K562 (cell line): Measurements from ENCODE around the gene DCLK1. TPM values are rescaled to one million over a fixed set of nuclear protein-coding genes. Genes with fewer than 3 reads are reported as not detected.

Experiments used
- ATAC-seq: fragments of 200-7000 bp; cut with Tn5 transposase; 3 replicates; pipeline ENCODE4 v1.9.1; 2020; ENCODE audit warnings: moderate library complexity
- BruUV-seq: library from RNA; stranded (reverse); fragments of 400-500 nt; replicated peaks from 2 replicates; lab custom pipeline; 2021; lab: Mats Ljungman, UMichigan
- CTCF ChIA-PET: fragments of 300-600 bp; formaldehyde crosslinking; extraction: SDS; loops from one replicate; lab custom pipeline; 2021; ENCODE audit warnings: low intra/inter-chr PET ratio; lab: Yijun Ruan, JAX
- POLR2A ChIA-PET: fragments of 300-600, 350-650 bp; sonication (Branson Sonifier 250); formaldehyde crosslinking; extraction: SDS; loops from one replicate; lab custom pipeline; 2021; ENCODE audit warnings: antibody characterized with exemption, inconsistent platforms; lab: Yijun Ruan, JAX
- DNase-seq, 4 experiments: peaks; one replicate each; pipeline versions ENCODE4 v3.0.0 to v3.0.0-alpha.2; 2011 to 2018; ENCODE audit warnings: low spot score in 3 of 4, mixed read lengths in 3 of 4; ENCODE audit errors: extremely low read depth in 1 of 4
- FAIRE-seq: peaks from 2 replicates; lab custom pipeline; 2011; peaks lifted over from hg19 to GRCh38; lab: Jason Lieb, UNC
- H2AFZ ChIP-seq: 2 replicates; pipeline ENCODE4 v1.6.0; 2011; ENCODE audit warnings: low read depth, low read length, control low read depth, inconsistent platforms
- H3K27ac ChIP-seq: fragments of 200-600 bp; 3 replicates; pipeline ENCODE4 v1.8.0; 2011; ENCODE audit warnings: low read depth, mild to moderate bottlenecking, control low read depth, inconsistent platforms, low read length, moderate library complexity, mixed read lengths; ENCODE audit errors: extremely low read depth
- H3K27me3 ChIP-seq, 2 experiments: fragments of 300-600 bp in 1 of 2; 2 replicates in 1 of 2; 3 replicates in 1 of 2; pipeline versions ENCODE4 v1.6.0 to v1.8.0; 2011; ENCODE audit warnings: inconsistent platforms in 2 of 2, low read length in 2 of 2, mild to moderate bottlenecking in 1 of 2, mixed read lengths in 1 of 2, moderate library complexity in 1 of 2; ENCODE audit not compliant: control insufficient read depth in 2 of 2, insufficient read depth in 2 of 2
- H3K36me3 ChIP-seq: fragments of 300-600 bp; 3 replicates; pipeline ENCODE4 v1.8.0; 2011; ENCODE audit warnings: mild to moderate bottlenecking, low read length, inconsistent platforms; ENCODE audit not compliant: control insufficient read depth, insufficient read depth
- H3K4me1 ChIP-seq, 2 experiments: fragments of 200-600 bp in 1 of 2; replicated peaks in 1 of 2; 2 replicates in 1 of 2; 3 replicates in 1 of 2; pipeline versions ENCODE4 v1.5.1 to v1.8.0; 2011; ENCODE audit warnings: inconsistent platforms in 2 of 2, low read length in 2 of 2, mild to moderate bottlenecking in 1 of 2, mixed read lengths in 1 of 2, moderate library complexity in 1 of 2; ENCODE audit not compliant: control insufficient read depth in 2 of 2, insufficient read depth in 2 of 2
- H3K4me2 ChIP-seq: 2 replicates; pipeline ENCODE4 v1.6.1; 2011; ENCODE audit warnings: low read length, control low read depth, inconsistent platforms, mixed read lengths; ENCODE audit not compliant: insufficient read depth
- H3K4me3 ChIP-seq: fragments of 200-600 bp; sonication (generic), shearing (Covaris generic); 2 replicates; pipeline ENCODE4 v1.5.1; 2016; ENCODE audit warnings: control low read depth, inconsistent platforms
- H3K79me2 ChIP-seq: fragments of 200-600 bp; 3 replicates; pipeline ENCODE4 v1.8.0; 2011; ENCODE audit warnings: low read length, inconsistent platforms; ENCODE audit not compliant: control insufficient read depth, insufficient read depth
- H3K9ac ChIP-seq, 2 experiments: 2 replicates each; pipeline versions ENCODE4 v1.6.0 to v1.6.1; 2011; ENCODE audit warnings: low read depth in 2 of 2, low read length in 2 of 2, control low read depth in 1 of 2, inconsistent platforms in 1 of 2, mild to moderate bottlenecking in 1 of 2, mixed read lengths in 1 of 2; ENCODE audit not compliant: insufficient read depth in 1 of 2
- H3K9me1 ChIP-seq: one replicate; pipeline ENCODE4 v1.6.0; 2011; ENCODE audit warnings: inconsistent platforms, mild to moderate bottlenecking, low read length, moderate library complexity; ENCODE audit not compliant: control insufficient read depth, insufficient read depth
- H3K9me3 ChIP-seq: replicated peaks from 2 replicates; pipeline ENCODE4 v1.5.1; 2011; ENCODE audit warnings: low read depth, low read length, inconsistent platforms; ENCODE audit not compliant: control insufficient read depth, insufficient read depth
- H4K20me1 ChIP-seq: replicated peaks from 2 replicates; pipeline ENCODE4 v1.6.1; 2011; ENCODE audit warnings: low read length, inconsistent platforms, mixed read lengths; ENCODE audit not compliant: control insufficient read depth, insufficient read depth
- BCOR ChIP-seq: fragments of 450-650 bp; IDR thresholded peaks from 2 replicates; pipeline ENCODE4 v1.6.1; 2016
- CHD2 ChIP-seq: IDR thresholded peaks from 2 replicates; pipeline ENCODE4 v1.6.1; 2011; ENCODE audit warnings: low read depth, low read length
- COPS2 ChIP-seq: fragments of 450-650 bp; conservative IDR thresholded peaks from 2 replicates; pipeline ENCODE4 v1.6.1; 2016; ENCODE audit warnings: mild to moderate bottlenecking, moderate library complexity
- ERF ChIP-seq: fragments of 450-650 bp; formaldehyde crosslinking; IDR thresholded peaks from 2 replicates; pipeline ENCODE4 v1.4.0; 2020; ENCODE audit warnings: mild to moderate bottlenecking, mixed read lengths
- FOXP1 ChIP-seq: sonication (generic); formaldehyde crosslinking; IDR thresholded peaks from 2 replicates; pipeline ENCODE4 v1.8.0; 2022; ENCODE audit warnings: mild to moderate bottlenecking, missing genetic modification reagents
- PHTF2 ChIP-seq: fragments of 250-450 bp; sonication (Bioruptor Pico); IDR thresholded peaks from 2 replicates; pipeline ENCODE4 v1.5.0; 2021; ENCODE audit warnings: mild to moderate bottlenecking
- RBM34 ChIP-seq: fragments of 200-400 bp; formaldehyde crosslinking; IDR thresholded peaks from 2 replicates; pipeline ENCODE4 v1.6.1; 2018; ENCODE audit warnings: low read length, borderline replicate concordance; ENCODE audit not compliant: insufficient read depth
- TRIM24 ChIP-seq, 2 experiments: fragments of 450-650 bp; IDR thresholded peaks; 2 replicates each; pipeline ENCODE4 v1.6.1; 2016
- ZNF589 ChIP-seq: fragments of 200-800 bp; sonication (Bioruptor generic); IDR thresholded peaks from 2 replicates; pipeline ENCODE4 v1.6.1; 2016; ENCODE audit warnings: low read depth, missing genetic modification characterization, missing compliant biosample characterization
- ZNF764 ChIP-seq: fragments of 250-450 bp; sonication (Bioruptor Pico); IDR thresholded peaks from 2 replicates; pipeline ENCODE4 v1.4.0; 2020; ENCODE audit warnings: low read depth, mild to moderate bottlenecking, moderate library complexity
- WGBS: fragments of 100-300 bp; shearing (Covaris generic); methylation state at CpG from one replicate; pipeline ENCODE4 v1.1.6; 2016; ENCODE audit warnings: low coverage, mixed read lengths; ENCODE audit not compliant: insufficient coverage; ENCODE audit errors: missing lambda C conversion rate; 5-methylcytosine and 5-hydroxymethylcytosine counted together
- in situ Hi-C: fragments of 300-500 bp; cut with MboI; formaldehyde crosslinking; loops from 4 replicates; pipeline ENCODE4 v1.15.0; 2018; ENCODE audit warnings: inconsistent platforms, mixed read lengths
- intact Hi-C: fragments of 100-400 bp; cut with micrococcal nuclease; formaldehyde crosslinking; loops from 2 replicates; pipeline ENCODE4 v1.14.2; 2022
- polyA plus RNA-seq, 8 experiments: library from polyadenylated mRNA; depleted of rRNA in 4 of 8; stranded (reverse) in 5 of 8; unstranded in 3 of 8; fragments of >200 nt; fragmentation: Nextera tagmentation in 2 of 8; fragmentation: Illumina TruSeq in 1 of 8; extraction: Ambion mirVana in 2 of 8; extraction: Trizol in 1 of 8; gene quantifications; 2 replicates each; pipeline versions ENCODE4 v1.2.1 to v1.2.3, GENCODE V29; 2011 to 2014; ENCODE audit warnings: inconsistent platforms in 1 of 8, missing spikeins in 1 of 8
- total RNA-seq, 7 experiments: library from RNA; depleted of rRNA in 6 of 7; stranded (reverse); fragments of >200 nt in 6 of 7; fragmentation: Illumina TruSeq in 2 of 7; extraction: Trizol in 2 of 7; gene quantifications; 2 replicates each; pipeline versions ENCODE4 v1.2.1 to v1.2.3, GENCODE V29; 2011 to 2021; ENCODE audit warnings: low replicate concordance in 1 of 7
- TF ChIP-seq, protein P1 (sequence below): IDR thresholded peaks from 2 replicates; pipeline ENCODE4 v1.6.1; 2014; ENCODE audit warnings: antibody characterized with exemption

Gene DCLK1
- total and polyA plus RNA-seq, 9 of the 15 experiments (the other 6 are each of a cell fraction or from before 2014, with no cell fraction given) = 0.07 TPM; not detected in 8

DNA sequence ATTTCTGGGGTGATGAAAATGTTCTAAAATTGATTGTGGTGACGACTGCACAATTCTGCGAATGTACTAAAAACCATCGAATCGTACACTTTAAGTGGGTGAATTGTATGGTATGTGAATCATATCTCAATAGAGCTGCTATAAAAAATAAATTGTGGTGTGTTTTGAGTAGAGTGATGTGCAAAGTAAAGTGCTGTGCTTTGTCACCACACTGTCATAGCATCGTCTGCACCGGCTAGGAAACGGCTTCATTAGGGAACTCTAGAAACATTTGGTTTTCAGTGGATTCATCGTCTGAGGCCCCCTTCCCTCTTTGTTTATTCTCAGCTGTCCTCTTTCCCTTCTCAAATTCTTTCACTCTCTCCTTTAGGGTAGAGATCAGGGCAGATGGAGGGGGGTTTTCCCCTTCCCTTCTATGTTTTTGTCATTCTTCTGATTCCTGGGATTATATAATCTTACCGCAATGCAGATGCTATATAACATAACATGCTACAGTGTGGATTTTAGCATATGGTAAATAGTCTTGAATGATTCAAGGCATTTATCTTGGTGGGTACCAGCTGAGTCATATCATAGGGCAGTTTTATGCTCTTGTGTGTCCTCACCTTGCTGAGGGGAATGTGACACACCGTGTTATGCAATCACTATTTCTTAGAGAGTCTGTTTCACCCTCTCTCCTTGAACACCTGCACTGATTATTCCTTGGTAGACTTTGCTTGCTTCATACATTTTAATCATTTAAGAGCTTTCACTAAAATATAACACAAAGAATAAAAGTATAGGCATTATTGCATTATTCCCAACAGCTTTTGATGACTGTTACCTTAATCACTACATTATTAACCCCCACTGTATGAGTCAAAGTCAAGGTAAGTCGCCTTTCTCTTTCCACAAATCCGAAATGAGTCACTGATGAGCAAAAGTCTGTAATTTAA, 239.4 kb downstream of the DCLK1 start (continued):
- TF ChIP-seq, protein P1, sequence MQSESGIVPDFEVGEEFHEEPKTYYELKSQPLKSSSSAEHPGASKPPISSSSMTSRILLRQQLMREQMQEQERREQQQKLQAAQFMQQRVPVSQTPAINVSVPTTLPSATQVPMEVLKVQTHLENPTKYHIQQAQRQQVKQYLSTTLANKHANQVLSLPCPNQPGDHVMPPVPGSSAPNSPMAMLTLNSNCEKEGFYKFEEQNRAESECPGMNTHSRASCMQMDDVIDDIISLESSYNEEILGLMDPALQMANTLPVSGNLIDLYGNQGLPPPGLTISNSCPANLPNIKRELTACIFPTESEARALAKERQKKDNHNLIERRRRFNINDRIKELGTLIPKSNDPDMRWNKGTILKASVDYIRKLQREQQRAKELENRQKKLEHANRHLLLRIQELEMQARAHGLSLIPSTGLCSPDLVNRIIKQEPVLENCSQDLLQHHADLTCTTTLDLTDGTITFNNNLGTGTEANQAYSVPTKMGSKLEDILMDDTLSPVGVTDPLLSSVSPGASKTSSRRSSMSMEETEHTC = no peak
- TF ChIP-seq ZNF589 (CRISPR knock-in tag) = no peak
- no peak for TF ChIP-seq FOXP1 (CRISPR knock-in tag)
- no peak for TF ChIP-seq PHTF2 (CRISPR knock-in tag)
- no peak for TF ChIP-seq ERF (CRISPR knock-in tag)
- TF ChIP-seq TRIM24 (IDR thresholded peaks at IDR 0.05) = no peak
- no peak for TF ChIP-seq RBM34
- TF ChIP-seq COPS2 = no peak
- TF ChIP-seq ZNF764 (CRISPR knock-in tag) = no peak
- no peak for TF ChIP-seq CHD2

DNA sequence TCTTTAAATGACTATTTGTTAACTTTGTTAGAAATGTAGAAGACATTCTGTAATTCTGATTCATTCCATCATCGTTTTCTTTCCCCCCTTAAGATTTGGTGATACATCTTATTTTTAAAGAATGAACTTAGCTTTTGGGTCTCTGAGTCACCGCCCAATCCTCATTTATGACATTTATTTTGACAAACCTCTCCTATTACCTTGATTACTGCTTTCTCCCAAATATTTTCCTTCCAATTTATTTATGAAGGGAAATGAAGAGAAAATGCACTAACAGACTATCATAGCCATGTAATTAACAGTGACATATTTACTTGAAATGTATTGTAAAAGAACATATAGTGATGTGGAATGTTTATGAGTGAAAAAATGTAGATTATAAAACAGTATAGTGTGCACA, 241.6 kb downstream of the DCLK1 start:
- Histone ChIP-seq H3K4me3 (no peak overlapping the region), H3K79me2 (no peaks in the 10 kb centered on the region), H3K4me1 (no peaks in the 10 kb centered on the region), H3K36me3 (no peaks in the 10 kb centered on the region), H3K4me2 (no peak overlapping the region), H2AFZ (no peak overlapping the region), H3K9me3 (no peaks in the 10 kb centered on the region), H3K9ac (no peak overlapping the region), H3K27me3 (no peaks in the 10 kb centered on the region), H3K27ac (no peak overlapping the region), H4K20me1 (no peaks in the 10 kb centered on the region), H3K9me1 (no peaks in the 10 kb centered on the region)
- WGBS = 4% methylated on average over 2 of the region's 2 CpGs
- ATAC-seq = no peak
- intact Hi-C loops = no loop called here
- BruUV-seq = no TSS peak
- ChIA-PET POLR2A (interaction anchor here (0.8 kb wide), 1 partner anchor 1925 kb away, joined by 3 read pairs; no protein-coding TSS in a partner anchor), CTCF (no interaction called here)
- in situ Hi-C loops = no loop called here
- no peak for TF ChIP-seq BCOR
- FAIRE-seq = no peak
- DNase-seq = no peak
